Peyer's patch (tissue), 4 donors: ENCODE data around the gene KIFAP3.

Source experiments
- CTCF ChIP-seq, 6 experiments: fragments of 450-650 bp in 4 of 6; fragments of 200-600 bp in 2 of 6; sonication (generic) in 1 of 6; IDR thresholded peaks; one replicate each; pipeline ENCODE4 v1.5.1; 2017 to 2019; ENCODE audit warnings: antibody characterized with exemption in 6 of 6, mild to moderate bottlenecking in 3 of 6, moderate library complexity in 1 of 6
- POLR2A ChIP-seq, 2 donors: fragments of 450-650 bp; IDR thresholded peaks; one replicate each; pipeline ENCODE4 v1.5.1; 2017; ENCODE audit warnings: antibody characterized with exemption in 2 of 2, mild to moderate bottlenecking in 2 of 2, moderate library complexity in 2 of 2

DNA sequence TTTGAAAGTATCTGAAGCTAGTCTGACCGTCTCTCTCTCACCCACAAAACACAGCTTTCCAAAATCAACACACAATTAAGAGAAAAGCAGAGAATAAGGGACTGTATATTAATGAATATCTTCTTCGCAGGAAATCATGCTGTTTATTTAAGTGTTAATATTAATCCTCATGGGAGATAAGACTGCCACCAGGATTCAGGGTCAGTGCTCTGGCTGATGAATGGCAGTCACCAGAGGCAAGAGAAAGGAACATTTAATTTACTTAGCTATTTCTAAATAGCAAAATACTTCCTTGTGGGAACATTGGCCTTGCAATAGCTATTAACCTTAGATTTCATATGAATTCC is 183.0 kb downstream of the KIFAP3 start:
- TF ChIP-seq CTCF (IDR thresholded peaks at IDR 0.05) (no peak), POLR2A (IDR thresholded peaks at IDR 0.05) (no peak)
